Measurements from ENCODE around the gene ZNF469.

ZNF469 gene

GRCh38 chr16:88380099-88380498 lies 2.7 kb upstream of the ZNF469 start:
- no peak for DNase-seq

GRCh38 chr16:88380619-88381018 lies 2.1 kb upstream of the ZNF469 start:
- no peak for DNase-seq

GRCh38 chr16:88381820-88382451 lies 823 bp upstream of the ZNF469 start:
- DNase-seq, result no peak

DNA sequence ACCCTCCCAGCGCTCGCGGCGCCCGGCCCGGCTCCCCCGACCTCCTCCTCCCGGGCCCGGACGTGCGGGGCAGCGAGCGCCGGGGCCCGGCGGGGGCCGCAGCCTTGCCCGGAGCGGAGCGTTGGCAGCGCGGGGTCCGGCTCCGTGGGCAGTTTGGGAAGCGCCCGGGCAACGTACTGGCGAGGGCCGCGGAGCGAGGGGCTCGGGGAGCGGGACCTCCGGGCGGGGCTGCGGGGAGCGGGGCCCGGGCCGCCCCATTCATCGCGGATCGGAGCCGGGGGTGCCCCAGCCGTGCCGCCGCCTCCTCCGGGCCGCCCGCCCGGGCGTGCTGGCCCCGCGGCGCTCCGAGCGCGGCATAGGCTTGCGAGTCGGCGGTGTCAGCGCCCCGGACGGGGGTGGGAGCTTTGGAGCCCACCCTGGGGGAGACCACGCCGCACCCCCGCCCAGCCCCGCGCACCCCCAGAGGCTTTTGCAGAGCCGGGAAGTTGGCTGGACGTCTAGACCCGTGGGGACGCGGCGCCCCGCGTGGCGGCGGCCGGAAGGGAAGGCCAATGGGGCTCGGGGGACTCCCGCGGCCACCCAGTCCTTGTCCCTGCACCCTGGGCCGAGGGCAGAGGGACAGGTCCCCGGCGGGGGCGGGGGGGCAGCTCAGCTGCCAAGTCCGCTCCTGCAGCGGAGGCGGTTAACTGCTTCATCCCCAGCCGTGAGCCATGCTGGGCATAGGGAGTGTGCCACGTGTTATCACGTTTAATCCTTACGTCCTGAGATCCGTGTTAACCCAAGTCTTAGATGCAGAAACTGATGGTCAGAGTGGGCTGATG lies 852 bp downstream of the ZNF469 start:
- DNase-seq, result peak; percentile 37

- no peak for DNase-seq
Observed at GRCh38 chr16:88384222-88385111, 1.7 kb downstream of the ZNF469 start.

DNA sequence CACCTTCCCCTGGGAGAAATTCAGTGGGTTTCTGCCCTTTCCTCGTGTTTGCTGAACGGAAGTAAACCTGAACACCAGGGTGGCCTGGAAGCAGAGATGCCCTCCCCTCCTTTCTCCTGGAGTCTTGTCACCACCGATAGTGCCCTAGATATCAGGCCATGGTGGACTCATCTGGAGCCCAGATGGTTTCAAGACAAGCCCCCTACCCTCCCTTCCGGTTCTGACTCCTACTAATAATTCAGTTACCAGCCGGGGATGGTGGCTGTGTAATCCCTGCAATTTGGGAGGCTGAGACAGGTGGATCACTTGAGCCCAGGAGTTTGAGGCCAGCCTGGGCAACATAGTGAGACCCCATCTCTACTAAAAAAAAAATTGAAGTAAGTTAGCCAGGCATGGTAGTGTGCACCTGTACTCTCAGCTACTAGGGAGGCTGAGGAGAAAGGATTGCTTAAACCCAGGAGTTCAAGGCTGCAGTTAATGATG lies 2.4 kb downstream of the ZNF469 start:
- no peak for DNase-seq

DNA sequence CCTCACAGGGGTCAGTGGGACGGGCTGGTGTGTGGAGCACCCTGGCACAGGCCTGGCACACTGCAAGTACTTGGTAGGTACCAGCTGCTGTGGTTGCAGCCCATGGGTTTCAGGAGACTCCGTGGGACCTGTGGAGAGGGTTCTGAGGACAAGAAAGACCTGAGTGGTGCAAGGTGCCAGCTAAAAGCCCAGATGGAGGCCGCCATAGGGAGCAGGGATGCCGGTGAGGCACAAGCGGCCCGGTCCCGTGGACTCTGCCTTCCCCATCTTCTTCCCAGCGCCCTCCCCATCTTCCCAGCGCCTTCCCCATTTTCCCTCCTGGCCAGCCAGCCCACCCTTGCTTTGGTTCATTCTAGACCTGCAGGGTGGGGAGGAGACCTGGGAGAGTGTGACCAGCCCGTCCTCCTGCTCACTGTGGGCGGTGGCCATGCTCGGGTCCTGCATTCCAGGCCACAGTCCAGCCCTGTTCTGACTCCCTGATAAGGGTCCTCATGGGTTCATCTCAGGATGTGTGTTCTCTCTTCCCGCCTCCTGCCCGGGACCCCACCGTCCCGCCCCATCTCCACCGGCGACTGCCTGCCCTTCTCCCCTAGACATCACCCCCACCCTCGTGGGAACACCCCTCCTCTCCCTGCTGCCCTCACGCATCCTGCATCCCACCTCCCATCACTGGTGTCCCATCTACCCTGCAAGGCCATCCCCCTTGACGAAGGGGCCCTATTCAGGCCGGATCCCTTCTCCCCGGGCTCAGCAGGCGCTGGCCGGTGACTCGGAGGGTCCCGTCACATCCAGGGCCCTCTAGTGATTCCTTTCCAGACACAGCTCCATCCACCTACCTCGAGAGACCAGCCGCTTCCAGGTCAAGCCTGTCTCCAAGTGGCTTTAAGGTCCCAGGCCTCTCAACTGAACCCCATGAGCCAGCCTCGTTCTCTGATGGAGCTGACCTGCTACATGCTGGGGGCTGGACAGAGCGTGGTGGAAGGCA lies 3.4 kb downstream of the ZNF469 start:
- DNase-seq, result no peak

DNA sequence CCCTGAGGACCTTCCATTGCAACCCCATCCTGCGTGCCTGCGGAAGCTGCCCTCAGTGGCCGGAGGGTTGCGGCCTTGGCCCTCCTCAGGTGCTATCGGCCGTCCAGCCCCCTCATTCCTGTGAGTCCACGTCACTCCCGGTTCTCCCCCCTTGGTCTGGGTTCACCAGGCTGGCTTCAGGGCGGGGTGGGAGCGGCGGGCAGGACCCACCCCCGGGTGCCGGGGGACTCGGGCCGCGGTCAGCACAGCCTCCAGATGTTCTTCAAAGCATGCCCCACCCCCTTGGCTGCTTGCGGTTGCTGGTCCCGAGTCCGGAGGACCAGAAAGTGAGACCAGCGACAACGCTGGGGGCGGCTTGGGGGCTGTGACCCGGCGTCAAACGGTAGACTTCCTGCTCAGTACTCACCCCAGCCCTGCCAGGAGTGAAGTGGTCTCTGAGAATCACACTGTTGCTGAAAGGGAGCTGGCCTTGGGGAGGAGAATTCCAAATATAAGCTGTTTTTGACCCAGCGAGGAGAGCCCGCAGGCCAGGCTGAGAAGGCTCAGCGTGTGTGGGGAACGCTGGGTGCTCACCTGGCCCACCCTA lies 4.5 kb downstream of the ZNF469 start:
- DNase-seq, result no peak

GRCh38 chr16:88387941-88388627 lies 5.3 kb downstream of the ZNF469 start:
- no peak for DNase-seq

DNA sequence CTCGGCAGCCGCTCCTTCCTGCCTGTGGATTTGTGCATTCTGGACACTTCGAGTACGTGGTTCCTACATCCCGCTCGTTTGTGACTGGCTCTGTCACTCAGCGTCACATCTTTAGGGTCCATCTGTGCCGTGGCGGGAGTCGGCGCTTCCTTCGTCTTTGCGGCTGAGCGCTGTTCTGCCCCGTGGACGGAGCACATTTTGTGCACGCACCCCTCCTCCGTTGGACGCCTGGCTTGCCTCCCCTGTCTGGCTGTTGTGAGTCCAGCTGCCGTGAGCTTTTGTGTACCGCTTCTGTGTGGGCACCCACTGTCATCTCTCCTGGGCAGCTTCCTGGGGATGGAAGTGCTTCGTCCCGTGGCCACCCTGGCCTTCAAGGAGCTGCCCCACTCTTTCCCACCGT lies 6.4 kb downstream of the ZNF469 start:
- no peak for DNase-seq

DNA sequence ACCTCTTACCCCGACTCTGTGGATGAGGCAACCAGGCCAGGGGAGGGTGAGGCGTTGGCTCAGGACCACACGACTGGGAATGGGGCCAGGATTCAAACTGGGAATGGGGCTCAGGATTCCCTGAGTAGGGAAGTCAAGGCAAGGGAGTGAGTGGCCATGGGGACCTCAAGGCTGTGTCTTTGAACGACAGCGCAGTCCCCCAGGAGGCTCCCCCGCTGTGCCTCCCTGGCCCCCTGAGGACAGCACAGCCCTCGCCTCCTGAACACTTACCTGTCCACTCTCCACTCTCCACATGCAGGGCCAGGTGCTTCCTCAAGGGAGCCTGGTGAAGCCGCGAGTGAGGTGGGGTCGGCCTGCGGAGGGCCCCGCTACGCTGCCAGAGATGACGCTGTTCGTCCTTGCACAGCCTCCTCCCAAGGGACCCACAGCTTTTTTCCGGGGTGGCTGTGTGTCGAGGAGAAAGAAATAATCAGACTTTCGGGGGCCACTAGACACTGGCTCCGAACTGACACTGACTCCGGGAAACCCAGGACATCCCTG lies 6.9 kb downstream of the ZNF469 start:
- no peak for DNase-seq

- no peak for DNase-seq
Observed at GRCh38 chr16:88390265-88390664, 7.5 kb downstream of the ZNF469 start.

DNA sequence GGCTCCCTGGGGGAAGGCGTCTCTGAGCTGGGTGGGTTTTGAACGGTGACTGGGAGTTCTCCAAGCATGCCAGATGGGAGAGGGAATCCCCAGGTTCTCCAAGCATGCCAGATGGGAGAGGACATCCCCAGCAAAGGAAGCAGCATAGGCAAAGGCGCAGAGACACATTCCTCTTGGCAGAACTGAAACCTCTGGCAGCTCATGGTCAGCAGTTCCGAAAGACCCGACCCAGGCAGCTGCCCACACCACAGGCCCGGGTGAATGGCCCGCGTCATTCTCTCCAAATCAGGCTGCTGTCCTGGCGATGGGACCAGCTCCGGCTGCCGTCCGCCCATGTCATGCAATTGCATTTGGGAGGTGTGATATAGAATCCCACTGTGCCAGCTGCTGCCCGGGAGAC lies 8.0 kb downstream of the ZNF469 start:
- no peak for DNase-seq

DNA sequence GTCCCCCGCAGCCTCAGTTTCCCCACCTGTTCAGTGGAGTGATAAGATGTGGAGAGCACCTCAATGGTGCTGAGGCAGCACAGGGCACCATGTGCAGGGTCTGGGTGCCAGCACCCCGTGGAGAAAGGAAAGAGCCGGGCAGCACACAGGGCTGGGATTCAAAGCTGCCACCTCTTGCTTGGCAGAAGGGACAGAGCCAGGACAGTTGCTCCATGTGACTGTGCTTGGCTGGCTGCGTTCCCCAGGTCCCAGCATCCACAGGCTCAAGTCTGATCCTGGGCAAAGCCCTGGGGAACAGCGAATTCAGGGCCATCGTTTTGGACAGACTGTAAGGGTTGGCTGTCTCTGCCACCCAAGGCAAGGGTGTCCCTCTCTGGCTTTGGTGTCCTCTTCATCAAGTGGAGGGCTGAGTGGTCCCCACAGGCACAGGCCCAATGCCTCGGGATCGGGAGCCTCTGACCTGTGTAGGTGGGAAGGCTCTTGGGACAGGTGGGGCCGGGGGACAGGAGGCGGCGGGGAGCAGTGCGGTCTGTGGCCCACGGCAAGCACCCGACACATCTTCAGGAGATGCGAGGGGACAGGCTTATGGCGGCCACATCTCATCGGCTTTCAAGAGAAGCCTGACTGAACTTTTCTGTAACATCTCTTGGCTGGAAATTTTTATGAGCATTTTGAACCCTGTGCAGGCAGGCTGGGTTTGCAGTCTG lies 8.5 kb downstream of the ZNF469 start:
- DNase-seq, result no peak

- no peak for DNase-seq
Observed at GRCh38 chr16:88392111-88392510, 9.4 kb downstream of the ZNF469 start.

GRCh38 chr16:88392616-88393015 lies 9.9 kb downstream of the ZNF469 start:
- DNase-seq, result no peak

DNA sequence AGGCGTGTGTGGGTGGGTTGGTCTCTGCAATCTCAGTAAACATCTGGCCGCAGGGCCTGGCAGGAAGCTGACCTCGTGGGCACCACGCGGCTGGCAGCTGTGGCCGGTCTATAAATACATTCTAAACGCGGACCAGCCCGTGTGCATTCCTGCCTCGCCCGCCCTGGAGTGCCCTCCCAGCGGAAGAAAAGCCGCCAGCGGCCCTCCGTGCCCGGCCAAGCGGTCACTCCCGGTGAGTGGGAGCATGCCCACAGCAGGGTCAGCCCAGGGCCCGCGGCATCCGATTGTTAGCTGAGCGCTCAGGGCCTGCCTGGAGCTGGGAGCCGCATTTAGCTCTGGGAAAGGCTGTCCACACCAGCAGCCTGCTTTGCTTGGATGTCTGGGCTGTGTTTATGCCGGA lies 10.3 kb downstream of the ZNF469 start:
- DNase-seq, result no peak

GRCh38 chr16:88393571-88393970 lies 10.8 kb downstream of the ZNF469 start:
- no peak for DNase-seq

DNA sequence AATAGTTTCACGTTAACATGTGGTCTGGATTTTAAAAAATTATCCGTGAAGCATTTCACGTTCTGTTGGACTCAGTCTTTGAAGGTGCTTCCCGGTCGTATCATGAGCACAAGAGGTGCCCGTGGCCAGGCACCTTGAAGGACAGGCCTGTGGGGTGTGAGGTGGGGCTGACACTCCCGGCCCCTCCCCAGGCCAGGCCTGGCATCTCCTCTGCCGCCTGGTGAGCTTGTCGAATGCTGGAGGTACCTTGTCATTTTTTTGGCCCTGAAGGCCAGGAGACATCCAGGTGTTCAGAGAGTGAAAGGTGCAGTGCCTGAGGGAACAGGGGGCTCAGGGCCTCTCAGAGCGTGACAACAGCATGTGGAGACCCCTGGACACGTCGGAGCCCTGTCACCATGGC lies 11.7 kb downstream of the ZNF469 start:
- no peak for DNase-seq

All from amniotic stem cell (primary cell).